HL-60 (cell line): ENCODE measurements around the gene DGUOK.

Experiments
- CTCF ChIP-seq: IDR thresholded peaks from one replicate; pipeline ENCODE4 v1.5.1; 2011; ENCODE audit warnings: low read length, control low read depth, inconsistent platforms; ENCODE audit not compliant: insufficient read depth
- GABPA ChIP-seq: IDR thresholded peaks from 2 replicates; pipeline ENCODE4 v1.6.1; 2012; ENCODE audit warnings: low read depth
- POLR2AphosphoS5 ChIP-seq: IDR thresholded peaks from 2 replicates; pipeline ENCODE4 v1.6.1; 2012; ENCODE audit warnings: low read depth
- REST ChIP-seq: IDR thresholded peaks from 2 replicates; pipeline ENCODE4 v1.6.1; 2012; ENCODE audit warnings: low read depth; ENCODE audit not compliant: insufficient replicate concordance
- SPI1 ChIP-seq: IDR thresholded peaks from 2 replicates; pipeline ENCODE4 v1.6.1; 2012; ENCODE audit warnings: low read depth, mild to moderate bottlenecking, borderline replicate concordance

GRCh38 chr2:74006459-74006858 lies 79.8 kb downstream of the DGUOK start:
- TF ChIP-seq CTCF (no peak), GABPA (no peak), POLR2AphosphoS5 (no peak), SPI1 (no peak), REST (no peak)
